Pancreas (tissue), 10 donors: ENCODE data around the gene TUBB6. TPM values are rescaled to one million over a fixed set of nuclear protein-coding genes. Genes with fewer than 3 reads are reported as not detected.

ENCODE experiments used
- ATAC-seq, 4 donors: fragments of 200-7000 bp; cut with Tn5 transposase; one replicate each; pipeline versions ENCODE4 v1.8.0 to v1.9.1; 2020; ENCODE audit warnings: mild to moderate bottlenecking in 4 of 4, moderate library complexity in 4 of 4
- DNase-seq, 6 donors: peaks; one replicate each; pipeline ENCODE4 v3.0.0-alpha.2; 2020
- FAIRE-seq: peaks from 2 replicates; lab custom pipeline; 2012; peaks lifted over from hg19 to GRCh38; lab: Jason Lieb, UNC
- H3K27ac ChIP-seq, 4 donors: fragments of 200-600 bp; sonication (generic); 1 replicate in 3 of 4; 2 replicates in 1 of 4; pipeline versions ENCODE4 v1.5.0 to v1.8.0; 2020
- H3K27me3 ChIP-seq, 4 donors: fragments of 200-600 bp; one replicate each; pipeline ENCODE4 v1.8.0; 2021
- H3K36me3 ChIP-seq, 3 donors: fragments of 200-600 bp; sonication (generic) in 1 of 3; one replicate each; pipeline versions ENCODE4 v1.5.0 to v1.8.0; 2020 to 2021
- H3K4me1 ChIP-seq, 3 donors: fragments of 200-600 bp; one replicate each; pipeline ENCODE4 v1.8.0; 2021
- H3K4me3 ChIP-seq, 4 donors: fragments of 200-600 bp; sonication (generic) in 2 of 4; one replicate each; pipeline versions ENCODE4 v1.5.0 to v1.8.0; 2020 to 2021
- H3K9me3 ChIP-seq, 4 donors: fragments of 200-600 bp; one replicate each; pipeline ENCODE4 v1.8.0; 2021
- CTCF ChIP-seq, 4 donors: fragments of 200-600 bp; sonication (generic) in 3 of 4; IDR thresholded peaks; one replicate each; pipeline versions ENCODE4 v1.5.0 to v1.8.0; 2021; ENCODE audit warnings: antibody characterized with exemption in 4 of 4
- WGBS, 2 donors: extraction: QIAGEN DNeasy Blood & Tissue Kit; methylation state at CpG; one replicate each; pipeline ENCODE4 v1.1.7; 2013; 5-methylcytosine and 5-hydroxymethylcytosine counted together
- intact Hi-C, 3 donors: fragments of 100-400 bp; cut with DNase I; formaldehyde crosslinking; loops; one replicate each; pipeline versions ENCODE4 v1.11.1 to v1.14.2; 2022
- polyA plus RNA-seq, 2 donors: library from polyadenylated mRNA; stranded (reverse); fragments of 200-250 nt; gene quantifications; one replicate each; pipeline ENCODE4 v1.2.3, GENCODE V29; 2013
- total RNA-seq, 6 donors: library from RNA; stranded (reverse); fragmentation: NEBNext Ultra II Directional in 4 of 6; extraction: Animal tissue kit (Norgen Biotek cat#: 25700) in 4 of 6; gene quantifications; one replicate each; pipeline versions ENCODE4 v1.2.1 to v1.2.4, GENCODE V29; 2021 to 2023
- donor health status: healthy with polysubstance abuse.
- donor health status: DM: no; HTN: no; CAD: no; lungs with moderate emphysema.
- donor health status: DM: no; HTN: no; CAD: no.
- donor health status: control.
- donor health status: control.
- donor health status: Bipolar disorder and iron deficiency.
- donor health status: DM: yes; HTN: yes; CAD: no.
- donor health status: DM: no; HTN: no; CAD: no.
- donor health status: DM: no; HTN: no; CAD: no.
- donor health status: DM: yes; HTN: yes; CAD: no.

Gene TUBB6
- total and polyA plus RNA-seq, 8 donors, result 18.0 to 35.0 (median 26.2) TPM

GRCh38 chr18:12295389-12296086 lies 12.5 kb upstream of the TUBB6 start:
- no peak for FAIRE-seq
- H3K9me3 ChIP-seq, result no peaks in the 10 kb centered on the region

GRCh38 chr18:12296087-12296403 lies 12.0 kb upstream of the TUBB6 start:
- no peak for DNase-seq
- no peak for ATAC-seq
- H3K9me3 ChIP-seq, result no peaks in the 10 kb centered on the region
- no peak for TF ChIP-seq CTCF (IDR thresholded peaks at IDR 0.05)
- 96 to 100% methylated on average over 3 of the region's 3 CpGs for WGBS, 2 donors
- no peak overlapping the region for H3K27ac ChIP-seq
- H3K36me3 ChIP-seq, result no peaks in the 10 kb centered on the region
- FAIRE-seq, result no peak
- intact Hi-C loops, result no loop called here
- no peaks in the 10 kb centered on the region for H3K27me3 ChIP-seq
- no peaks in the 10 kb centered on the region for H3K4me1 ChIP-seq
- H3K4me3 ChIP-seq, result no peak overlapping the region

More at GRCh38 chr18:12295389-12296086, 12.5 kb upstream of the TUBB6 start:
- 89 to 90% methylated on average over 18 of the region's 18 CpGs for WGBS, 2 donors
- TF ChIP-seq CTCF (IDR thresholded peaks at IDR 0.05), result no peak
- intact Hi-C loops, result no loop called here
- H3K4me1 ChIP-seq, result no peaks in the 10 kb centered on the region
- DNase-seq (peak in 1 of 6 donors; percentile 18), ATAC-seq (no peak)
- no peaks in the 10 kb centered on the region for H3K27me3 ChIP-seq
- no peak overlapping the region for H3K4me3 ChIP-seq
- no peak overlapping the region for H3K27ac ChIP-seq
- H3K36me3 ChIP-seq, result no peaks in the 10 kb centered on the region

GRCh38 chr18:12296457-12296856 lies 11.6 kb upstream of the TUBB6 start:
- Histone ChIP-seq H3K27me3 (no peaks in the 10 kb centered on the region), H3K9me3 (no peaks in the 10 kb centered on the region), H3K4me3 (no peak overlapping the region), H3K4me1 (no peaks in the 10 kb centered on the region), H3K36me3 (no peaks in the 10 kb centered on the region), H3K27ac (no peak overlapping the region)
- WGBS, 2 donors, result 74 to 77% methylated on average over 1 of the region's 1 CpG
- DNase-seq, result no peak
- intact Hi-C loops, result no loop called here
- no peak for ATAC-seq
- TF ChIP-seq CTCF (IDR thresholded peaks at IDR 0.05), result no peak
- no peak for FAIRE-seq

GRCh38 chr18:12299862-12300261 lies 8.2 kb upstream of the TUBB6 start:
- H3K4me1 ChIP-seq, result no peaks in the 10 kb centered on the region
- no peaks in the 10 kb centered on the region for H3K27me3 ChIP-seq
- no peak for FAIRE-seq
- no peak for ATAC-seq
- H3K4me3 ChIP-seq, result no peak overlapping the region
- intact Hi-C loops, result loop anchor here in 1 of 3 donors (5.0 kb wide), 1 partner anchor 48 kb away; the partner anchor contains the start of gene CIDEA
- TF ChIP-seq CTCF (IDR thresholded peaks at IDR 0.05), result no peak
- no peaks in the 10 kb centered on the region for H3K36me3 ChIP-seq
- no peaks in the 10 kb centered on the region for H3K9me3 ChIP-seq
- H3K27ac ChIP-seq, result no peak overlapping the region
- no peak for DNase-seq
- 57 to 77% methylated on average over 2 of the region's 2 CpGs for WGBS, 2 donors

- no peak for DNase-seq
- Histone ChIP-seq H3K36me3 (no peaks in the 10 kb centered on the region), H3K27me3 (no peaks in the 10 kb centered on the region), H3K27ac (no peak overlapping the region), H3K4me1 (no peaks in the 10 kb centered on the region), H3K9me3 (no peaks in the 10 kb centered on the region), H3K4me3 (no peak overlapping the region)
- ATAC-seq, result no peak
- no peak for TF ChIP-seq CTCF (IDR thresholded peaks at IDR 0.05)
- 85 to 86% methylated on average over 13 of the region's 13 CpGs for WGBS, 2 donors
- FAIRE-seq, result no peak
- intact Hi-C loops, result loop anchor here in 1 of 3 donors (5.0 kb wide), 1 partner anchor 49 kb away; the partner anchor contains the start of gene CIDEA
Observed at GRCh38 chr18:12301263-12302005, 6.6 kb upstream of the TUBB6 start.
